Placental epithelial cell (primary cell): Measurements from ENCODE around the gene RPH3AL. TPM values are rescaled to one million over a fixed set of nuclear protein-coding genes. Genes with fewer than 3 reads are reported as not detected.

ENCODE experiments used
- total RNA-seq: library from RNA; depleted of rRNA; stranded (reverse); fragments of >200 nt; gene quantifications from 2 replicates; pipeline ENCODE4 v1.2.3, GENCODE V29; 2012

RPH3AL gene, protein sequence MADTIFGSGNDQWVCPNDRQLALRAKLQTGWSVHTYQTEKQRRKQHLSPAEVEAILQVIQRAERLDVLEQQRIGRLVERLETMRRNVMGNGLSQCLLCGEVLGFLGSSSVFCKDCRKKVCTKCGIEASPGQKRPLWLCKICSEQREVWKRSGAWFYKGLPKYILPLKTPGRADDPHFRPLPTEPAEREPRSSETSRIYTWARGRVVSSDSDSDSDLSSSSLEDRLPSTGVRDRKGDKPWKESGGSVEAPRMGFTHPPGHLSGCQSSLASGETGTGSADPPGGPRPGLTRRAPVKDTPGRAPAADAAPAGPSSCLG
- total RNA-seq, result 0.79 and 1.8 TPM in 2 replicates

DNA sequence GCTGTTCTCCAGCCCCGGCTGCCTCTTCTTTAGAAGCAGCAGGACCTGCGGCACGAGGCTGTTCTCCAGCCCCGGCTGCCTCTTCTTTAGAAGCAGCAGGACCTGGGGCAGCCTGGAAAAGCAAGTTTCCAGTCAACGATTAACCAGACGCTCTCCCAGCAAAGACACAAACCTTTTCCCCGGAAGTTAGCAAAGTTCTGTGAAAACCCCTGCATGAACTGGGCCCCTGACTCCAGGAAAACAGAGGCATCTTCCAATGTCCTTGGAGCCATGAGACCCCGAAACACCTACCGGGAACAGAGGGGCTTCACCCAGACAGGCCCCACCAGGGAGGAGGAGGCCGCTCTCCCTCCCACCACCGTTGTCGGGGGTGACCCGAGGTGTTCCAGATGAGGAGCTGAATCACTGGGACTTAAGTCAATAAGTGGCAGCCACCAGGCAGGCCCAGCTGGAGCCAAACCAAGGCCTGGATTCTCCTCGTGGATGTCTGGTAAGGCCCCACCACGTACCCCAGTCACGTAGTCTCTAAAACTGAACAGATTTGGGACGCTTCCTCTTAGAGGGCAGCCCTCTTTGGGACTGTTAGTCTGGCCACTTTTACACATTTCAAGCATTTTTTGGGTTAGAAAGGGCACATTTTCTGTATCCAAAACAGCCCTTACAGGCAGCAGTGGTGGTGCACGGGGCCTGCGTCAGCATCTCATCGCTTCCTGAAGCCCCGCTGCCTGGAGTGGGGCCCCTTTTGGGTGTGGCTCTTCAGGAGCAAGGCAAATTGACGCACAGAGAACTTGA is at the start of gene RPH3AL:
Gene RPH3AL (minus strand): TSS at position 387 of the 792 bp plus-strand sequence. CDS start 25,264 bp downstream, outside the sequence.

DNA sequence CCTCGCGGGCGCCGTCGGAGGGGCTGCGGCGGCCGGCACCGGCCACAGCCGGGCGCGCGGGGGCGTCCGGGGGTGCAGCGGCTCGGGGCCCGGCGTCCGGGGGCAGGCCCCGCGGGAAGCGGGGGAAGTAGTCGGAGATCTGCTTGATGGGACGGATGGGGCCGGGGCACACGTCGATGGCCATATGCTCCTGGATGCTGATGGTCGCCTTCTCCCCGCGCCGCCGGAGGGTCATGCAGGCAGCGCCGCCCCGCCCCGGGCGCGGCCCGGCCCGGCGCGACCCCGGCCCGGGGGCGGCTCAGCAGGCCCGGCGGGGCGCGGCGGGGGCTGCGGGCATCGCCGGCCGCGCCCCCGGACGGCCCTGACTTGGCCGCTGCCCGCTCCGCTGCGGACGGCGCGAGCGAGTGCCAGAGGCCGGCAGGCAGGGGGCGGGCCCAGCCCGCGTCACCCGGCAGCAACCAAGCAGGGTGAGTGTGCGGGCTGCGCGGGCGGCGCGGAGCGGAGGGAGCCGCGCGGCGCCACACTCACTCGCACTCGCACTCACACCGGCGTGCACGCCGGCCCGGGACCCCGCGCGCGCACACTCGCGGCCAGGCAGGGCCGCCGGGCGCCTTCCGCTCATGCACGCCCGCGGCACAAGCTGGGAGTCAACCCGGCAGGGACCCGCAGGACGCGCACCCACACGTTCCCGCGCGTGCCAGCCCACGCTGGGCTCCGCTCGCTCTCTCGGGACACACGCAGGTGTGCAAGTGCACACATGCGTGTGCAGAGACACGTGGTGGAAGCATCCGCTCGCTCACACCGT is 171.2 kb downstream of the RPH3AL start, which contains the start of gene DOC2B:
Gene DOC2B (minus strand): TSS at position 406 of the 805 bp plus-strand sequence. CDS start 171 bp downstream, at position 235.

Other genes with a start within 250 kb of the RPH3AL start
- not detected in 2 replicates for gene SCGB1C2, start 215.2 kb downstream of the RPH3AL start, total RNA-seq
- under 0.01 TPM in 1 of 2 replicates, not detected in the other for gene DOC2B, start 171.2 kb downstream of the RPH3AL start, total RNA-seq
- gene RFLNB, start 93.1 kb upstream of the RPH3AL start, total RNA-seq, result 6.3 and 7.3 TPM in 2 replicates